GM19372 (cell line): Measurements from ENCODE around the gene PARD3B.

Experiments used
- ATAC-seq: cut with Tn5 transposase; IDR thresholded peaks from one replicate; pipeline ENCODE4 v1.9.1; 2021; ENCODE audit warnings: mild to moderate bottlenecking, low read depth, moderate library complexity; ENCODE audit not compliant: unreplicated experiment

Gene PARD3B

DNA sequence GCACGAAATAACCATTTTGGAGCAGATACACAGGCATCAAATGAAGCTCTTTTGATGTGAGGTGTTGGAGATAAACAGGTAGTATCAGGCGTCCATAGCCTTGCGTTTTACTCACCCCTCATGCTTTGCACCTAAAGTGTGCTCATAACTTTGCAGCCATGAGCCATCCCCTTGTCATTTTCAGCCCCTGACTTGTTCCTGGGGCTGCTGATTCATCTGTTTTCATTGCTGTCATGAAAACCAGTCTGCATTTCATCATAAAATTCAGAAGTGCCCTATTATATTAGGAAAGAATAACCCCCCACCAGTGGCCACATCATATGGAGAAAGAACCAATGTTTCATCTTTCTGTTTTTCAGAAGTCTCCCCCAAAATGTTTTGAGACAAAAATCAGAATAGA lies 807.3 kb downstream of the PARD3B start:
- ATAC-seq: no peak

DNA sequence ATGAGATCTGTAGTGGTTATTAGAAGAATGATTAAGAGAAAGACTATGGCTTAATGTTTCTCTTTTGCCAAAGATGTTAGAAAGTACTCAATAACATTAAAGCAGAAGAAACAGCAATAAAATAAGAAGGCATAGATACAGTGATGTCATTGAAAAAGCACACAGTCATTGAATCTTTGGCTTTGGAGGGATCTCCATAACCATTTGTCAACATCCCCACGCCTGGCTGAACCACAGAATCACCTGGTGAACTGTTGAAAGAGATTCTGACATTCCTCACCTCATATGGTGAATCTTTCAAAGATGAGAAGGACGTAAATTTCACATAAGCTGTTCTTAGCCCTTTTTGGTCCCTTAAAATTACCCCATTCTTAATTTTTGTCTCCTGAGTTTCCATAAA lies 812.5 kb downstream of the PARD3B start:
- ATAC-seq: no peak

DNA sequence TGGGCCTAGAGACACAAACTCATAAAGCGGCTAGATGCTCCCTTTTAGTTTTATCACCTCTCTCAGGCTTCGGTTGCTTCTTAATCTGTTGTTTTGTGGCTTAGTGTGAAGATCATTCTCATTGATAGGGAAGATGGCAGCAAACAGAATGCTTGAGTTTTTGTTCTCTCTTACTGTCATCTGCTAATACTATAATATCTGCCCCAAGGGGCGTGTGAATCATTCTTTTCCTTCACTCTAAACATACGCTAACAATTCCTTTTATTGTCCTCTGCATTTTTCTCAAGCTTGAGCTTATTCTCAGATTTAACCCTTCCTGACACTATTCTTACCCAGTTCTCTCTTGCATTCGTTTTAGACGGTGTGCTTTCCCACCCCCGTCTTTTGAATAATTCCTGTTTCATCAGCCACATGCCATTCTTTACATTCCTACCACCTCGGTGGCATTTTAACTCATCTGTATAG lies 813.1 kb downstream of the PARD3B start:
- no peak for ATAC-seq

DNA sequence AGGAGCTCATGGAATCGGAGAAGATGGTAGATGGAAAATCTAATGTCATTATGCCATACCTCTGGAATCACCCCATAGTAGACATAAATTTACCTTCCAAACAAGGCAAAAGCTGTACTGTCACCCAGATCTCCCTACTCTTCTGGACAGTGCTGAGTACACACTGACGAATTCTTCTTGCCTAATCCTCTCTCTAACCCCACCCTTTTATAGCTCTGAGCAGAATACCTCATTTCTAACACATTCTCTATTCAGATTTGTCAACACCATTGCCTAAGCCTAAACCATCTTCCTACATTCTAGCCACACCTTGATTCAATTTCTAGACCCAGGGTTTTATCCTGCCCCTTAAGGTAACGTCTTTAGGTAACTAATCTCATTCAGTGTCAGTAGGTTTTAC lies 816.0 kb downstream of the PARD3B start:
- no peak for ATAC-seq

DNA sequence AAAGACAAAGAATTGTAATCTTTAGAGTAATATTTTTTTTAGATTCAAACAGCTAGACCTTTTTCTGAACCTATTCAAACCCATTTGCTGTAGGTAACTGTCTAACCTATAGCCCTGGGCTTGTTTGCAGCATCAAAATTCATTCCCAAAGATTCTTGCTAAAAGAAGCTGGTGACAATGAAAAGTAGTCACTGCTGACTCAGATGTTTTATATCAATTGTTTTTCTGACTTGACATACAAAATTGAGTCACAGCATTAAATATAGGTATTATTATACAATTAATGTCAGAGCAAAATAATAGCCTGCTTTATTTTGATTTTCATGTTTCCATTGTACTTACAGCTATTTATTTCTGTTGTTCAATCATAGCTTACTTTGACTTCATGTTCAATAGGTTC lies 816.7 kb downstream of the PARD3B start:
- no peak for ATAC-seq

DNA sequence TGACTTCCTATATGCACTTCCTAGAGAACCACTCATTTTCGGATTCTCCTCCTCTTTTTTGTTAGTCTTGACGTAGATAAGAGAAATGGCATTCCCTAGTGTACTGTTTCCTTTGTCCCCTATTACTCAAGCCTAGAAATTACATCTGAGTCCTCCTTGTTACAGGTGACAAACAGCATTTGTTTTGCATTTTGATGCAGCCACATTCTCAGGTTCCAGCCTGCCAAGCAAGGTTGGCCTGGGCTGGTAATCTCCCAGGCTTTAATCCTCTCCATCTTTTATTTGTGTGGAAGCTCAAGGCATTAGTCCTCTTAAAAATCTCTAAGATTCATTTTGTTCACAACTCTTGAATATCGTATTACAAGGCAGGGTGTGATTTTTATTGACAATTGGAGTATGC lies 819.0 kb downstream of the PARD3B start:
- ATAC-seq: no peak

DNA sequence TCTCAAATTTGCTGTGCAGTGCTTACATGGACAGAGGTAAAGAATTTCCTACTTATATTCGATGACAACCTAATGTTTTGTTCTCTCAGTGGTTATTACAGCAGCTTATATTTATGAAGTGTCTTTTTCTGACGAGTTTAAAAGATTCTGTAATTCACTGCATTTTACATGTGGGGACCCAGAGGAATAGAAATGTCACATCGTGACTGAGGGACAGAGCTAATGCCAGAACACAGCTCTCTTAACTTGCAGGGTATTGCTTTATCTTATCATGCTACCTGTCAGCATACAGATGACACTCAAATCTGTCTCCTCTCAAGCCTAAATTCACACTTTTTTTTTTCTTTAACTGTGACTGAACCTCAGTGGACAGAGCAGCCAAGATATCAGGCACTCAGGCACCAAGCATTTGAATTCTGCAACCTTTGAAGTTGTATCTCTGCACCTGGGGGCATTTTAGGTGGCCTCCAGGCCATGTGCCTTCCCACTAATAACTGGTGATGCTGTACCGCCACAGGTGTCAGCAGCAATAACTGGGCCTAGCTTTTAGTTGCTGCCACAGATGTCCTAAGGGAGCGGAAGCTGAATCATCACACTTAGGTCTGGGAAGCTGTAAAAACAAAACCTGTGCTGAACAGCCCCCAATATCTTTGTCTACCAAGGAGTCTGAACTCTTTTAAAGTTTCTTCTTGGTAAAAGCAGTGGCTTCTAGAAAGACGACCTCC lies 821.2 kb downstream of the PARD3B start:
- ATAC-seq: no peak

DNA sequence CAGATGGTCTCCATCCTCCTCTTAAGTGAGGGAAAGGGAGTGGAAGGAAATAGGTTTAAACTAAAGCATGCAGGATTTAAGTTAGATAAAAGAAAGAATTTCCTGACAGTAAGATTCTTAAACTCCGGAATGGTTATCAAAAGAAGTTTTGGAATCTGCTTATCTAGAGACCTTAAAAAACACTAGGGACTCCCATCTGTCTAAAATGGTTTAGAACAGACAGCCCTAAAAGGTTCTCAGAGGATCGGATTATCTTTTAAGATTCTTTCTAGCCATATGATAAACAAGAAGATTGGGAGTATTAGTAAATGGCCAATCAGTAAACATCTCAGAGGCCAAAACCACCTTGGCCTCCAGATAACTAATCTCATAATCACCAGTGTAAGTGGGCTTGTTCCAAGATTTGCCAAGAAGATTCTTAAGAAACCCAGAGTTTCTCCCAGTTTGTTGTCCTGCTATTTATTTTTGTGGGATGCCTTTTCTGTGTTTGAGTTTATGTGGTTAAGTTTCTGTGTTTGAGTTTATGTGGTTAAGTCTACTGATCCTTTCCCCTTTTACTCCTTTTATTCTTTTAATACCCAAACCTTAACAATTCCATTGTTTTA lies 822.2 kb downstream of the PARD3B start:
- ATAC-seq: no peak

DNA sequence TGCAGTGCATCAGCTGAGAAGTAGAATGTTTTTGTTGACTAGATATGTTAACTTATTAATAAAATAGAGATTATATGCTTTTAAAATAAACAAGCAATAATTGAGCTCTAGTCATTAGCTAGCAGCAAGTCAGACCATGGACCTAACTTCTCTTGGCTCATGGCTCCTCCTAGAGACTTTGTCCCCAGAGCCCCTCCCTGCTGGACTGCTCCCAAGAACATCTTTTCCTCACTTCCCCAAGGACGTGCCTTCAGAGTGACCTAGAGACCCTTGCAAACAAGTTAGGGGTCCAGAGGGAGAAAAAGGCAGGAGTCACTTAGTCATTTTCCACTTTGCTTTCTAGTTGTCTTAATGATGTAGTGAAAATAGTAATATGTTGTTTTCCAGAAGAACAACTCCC lies 824.5 kb downstream of the PARD3B start:
- no peak for ATAC-seq

DNA sequence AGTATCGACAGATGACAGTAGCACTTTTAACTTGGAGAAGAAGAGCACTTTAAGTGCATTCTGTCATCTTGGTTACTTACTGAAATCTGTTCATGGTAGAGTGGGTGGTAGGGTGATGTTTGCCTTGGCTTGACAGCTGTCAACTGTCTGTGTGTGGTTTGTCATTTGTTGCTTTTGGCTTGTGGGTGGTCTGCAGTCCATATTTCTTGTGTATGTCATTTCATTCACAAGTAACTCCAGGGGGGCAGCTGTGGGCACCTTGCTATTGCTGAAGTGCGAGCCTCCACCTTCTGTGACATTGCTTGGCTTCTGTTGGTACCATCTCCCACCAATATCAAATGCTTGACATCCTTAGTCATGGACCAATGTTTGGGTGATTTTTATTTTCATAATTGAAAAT lies 825.5 kb downstream of the PARD3B start:
- no peak for ATAC-seq

DNA sequence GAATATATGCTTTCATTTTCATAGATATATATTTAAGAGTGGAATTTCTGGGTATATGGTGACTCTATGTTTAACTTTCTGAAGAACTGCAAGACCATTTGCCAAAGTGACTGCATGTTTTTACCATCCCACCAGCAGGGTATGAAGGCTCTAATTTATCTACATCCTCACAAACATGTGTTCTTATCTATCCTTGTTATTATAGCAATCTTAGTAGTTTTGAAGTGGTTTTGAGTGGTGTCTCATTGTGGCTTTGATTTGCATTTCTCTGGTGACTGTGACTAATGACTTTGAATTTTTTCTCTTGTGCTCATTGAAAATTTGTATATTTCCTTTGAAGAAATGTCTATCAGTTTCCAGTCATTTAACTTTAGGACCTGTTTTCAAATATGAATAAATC lies 826.9 kb downstream of the PARD3B start:
- ATAC-seq: no peak

DNA sequence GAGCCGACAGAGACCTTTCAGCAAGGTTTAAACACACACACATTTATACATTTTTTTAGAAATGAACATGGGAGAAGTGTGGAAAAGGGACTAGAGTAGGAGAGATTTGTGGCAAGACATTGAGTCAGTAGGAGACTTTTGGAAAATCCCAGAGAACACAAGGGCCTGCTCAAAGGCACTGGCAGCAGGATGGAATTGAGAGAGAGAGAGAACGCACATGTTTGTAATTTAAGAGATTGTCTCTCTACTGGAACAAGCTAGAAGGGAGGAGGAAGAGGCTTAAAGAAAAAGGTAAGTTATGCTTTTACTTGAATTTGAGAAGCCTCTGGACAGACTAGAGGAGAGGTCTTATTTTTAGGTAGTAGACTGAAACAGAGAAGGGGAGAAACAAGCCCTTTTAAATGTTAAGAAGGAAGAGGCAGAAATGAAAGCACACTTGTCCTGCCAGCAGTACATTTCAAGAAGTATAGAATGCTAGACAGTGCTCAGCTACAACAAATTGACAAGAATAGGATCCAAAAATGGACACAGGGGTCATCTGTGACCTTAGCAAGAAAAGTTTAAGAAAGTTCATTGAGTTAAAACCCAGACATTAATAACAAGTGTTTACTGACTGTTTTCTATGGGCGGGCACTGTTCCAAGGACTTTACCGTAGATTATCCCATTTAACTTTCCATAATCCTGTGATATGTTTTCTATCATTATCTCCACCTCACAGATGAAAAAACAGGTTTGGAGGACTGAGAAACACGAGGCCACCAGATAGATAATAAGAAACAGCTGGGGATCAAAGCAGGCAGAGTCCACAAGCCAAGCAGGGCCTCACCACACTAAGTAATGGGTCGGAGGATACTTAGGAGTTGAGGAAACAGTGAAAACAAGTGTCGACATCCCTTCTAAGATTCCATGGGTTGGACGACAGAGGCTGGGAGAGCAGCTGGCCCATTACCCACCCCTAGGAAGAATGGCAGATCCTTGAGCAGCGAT lies 830.5 kb downstream of the PARD3B start:
- ATAC-seq: no peak

DNA sequence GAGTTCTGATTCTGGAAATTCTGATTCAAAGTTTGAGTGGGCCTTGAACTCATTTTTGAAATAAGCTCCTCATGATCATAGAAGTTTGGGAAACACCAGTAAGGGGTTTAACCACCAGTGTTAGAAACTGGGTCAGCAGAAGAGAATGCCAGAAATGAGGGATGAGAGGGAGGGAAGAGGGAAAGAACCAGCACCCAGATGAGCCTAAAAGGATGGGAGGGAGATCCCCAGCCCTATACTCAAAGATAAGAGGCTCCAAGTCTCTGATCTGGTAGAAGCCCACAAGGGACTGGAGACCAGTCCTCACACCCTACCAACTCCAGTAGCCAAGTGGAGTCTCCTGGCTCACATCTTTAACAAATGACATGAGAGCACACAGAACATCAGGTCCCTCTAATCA lies 832.0 kb downstream of the PARD3B start:
- ATAC-seq: no peak

DNA sequence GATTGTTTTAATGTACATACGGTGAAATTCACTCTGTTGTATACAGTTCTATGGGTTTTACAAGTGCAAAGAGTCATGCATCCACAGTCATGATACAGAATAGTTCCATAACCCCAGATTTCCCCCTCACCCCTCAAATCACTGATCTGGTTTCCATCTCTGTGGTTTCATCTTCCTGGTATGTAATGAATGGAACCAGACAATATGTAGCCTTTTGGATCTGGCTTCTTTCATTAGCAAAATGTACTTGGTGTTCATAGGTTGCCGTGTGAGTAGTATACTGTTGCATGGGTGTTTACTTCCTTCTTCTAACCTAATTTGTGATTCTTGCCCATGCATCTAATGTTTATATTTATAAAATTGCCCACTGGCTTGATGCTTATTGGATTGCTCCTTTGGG lies 838.3 kb downstream of the PARD3B start:
- ATAC-seq: no peak

DNA sequence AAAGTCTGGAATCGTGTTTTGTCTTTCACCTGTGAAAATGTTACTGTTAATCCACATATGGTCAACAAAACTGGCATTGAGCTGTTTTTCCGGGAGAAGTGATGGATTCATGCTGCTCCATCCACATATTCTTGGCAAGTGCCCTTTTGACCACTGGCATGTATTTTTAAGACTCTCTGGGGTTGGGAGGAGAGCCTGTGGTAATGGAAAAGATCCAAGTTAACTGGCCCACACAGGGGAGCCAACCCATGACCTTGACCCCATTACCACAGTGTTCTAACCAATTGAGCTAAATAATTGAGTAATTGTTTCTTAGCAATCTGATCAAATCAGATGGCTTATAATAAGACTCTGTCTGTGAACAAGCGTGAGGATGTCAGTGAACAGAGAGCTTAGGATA lies 840.8 kb downstream of the PARD3B start:
- ATAC-seq: no peak

DNA sequence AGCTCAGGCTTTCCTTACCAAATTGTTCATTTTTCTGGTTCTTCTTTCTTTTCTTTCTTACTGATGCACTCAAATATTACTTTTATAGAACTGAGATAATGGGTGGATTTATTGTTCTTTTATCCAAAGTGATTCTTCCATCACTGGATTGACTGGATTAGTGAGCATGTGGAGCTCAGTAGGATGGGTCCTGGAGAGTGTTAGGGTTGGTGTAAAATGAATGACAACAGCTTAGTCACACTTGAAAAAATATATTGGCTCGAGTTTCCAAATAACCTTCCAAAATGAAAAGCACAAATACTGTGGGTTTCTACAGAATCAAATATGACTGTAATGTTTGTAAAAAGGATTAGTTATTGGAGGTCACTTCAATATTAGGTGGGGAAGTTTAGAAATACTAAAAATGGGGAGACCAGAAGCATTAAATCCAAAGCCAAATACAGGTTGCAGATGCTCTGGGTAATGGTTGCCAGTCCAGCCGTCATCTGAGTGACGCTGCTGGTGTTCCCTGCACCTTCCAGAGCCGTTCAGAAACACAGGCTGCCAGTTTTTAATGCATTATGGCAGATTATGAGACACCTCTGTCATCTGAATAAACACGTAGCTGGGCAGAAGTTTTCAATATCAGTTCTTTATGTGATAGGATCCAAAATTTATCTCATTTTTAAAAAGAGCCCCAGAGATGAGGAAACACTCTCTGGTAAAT lies 842.2 kb downstream of the PARD3B start:
- ATAC-seq: no peak

DNA sequence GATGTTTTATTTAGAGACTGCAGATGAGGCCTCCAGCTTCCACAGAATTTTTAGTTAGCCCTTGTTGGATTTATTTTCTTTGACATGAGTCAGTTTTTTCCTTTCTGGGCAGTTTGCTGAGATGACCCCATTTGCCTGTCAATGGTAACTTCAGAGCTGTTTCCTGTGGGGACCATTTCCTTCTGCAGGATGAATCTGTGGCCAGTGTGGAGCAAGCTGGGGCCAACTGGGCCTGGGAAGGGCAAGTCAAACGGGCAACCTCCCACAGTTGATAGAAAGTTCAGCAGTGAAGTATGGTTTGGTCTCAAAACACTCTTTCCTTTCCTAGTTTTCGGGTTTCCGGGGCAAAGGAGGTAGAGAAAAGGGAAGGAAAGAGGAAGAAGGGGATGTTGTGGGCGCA lies 845.6 kb downstream of the PARD3B start:
- no peak for ATAC-seq

DNA sequence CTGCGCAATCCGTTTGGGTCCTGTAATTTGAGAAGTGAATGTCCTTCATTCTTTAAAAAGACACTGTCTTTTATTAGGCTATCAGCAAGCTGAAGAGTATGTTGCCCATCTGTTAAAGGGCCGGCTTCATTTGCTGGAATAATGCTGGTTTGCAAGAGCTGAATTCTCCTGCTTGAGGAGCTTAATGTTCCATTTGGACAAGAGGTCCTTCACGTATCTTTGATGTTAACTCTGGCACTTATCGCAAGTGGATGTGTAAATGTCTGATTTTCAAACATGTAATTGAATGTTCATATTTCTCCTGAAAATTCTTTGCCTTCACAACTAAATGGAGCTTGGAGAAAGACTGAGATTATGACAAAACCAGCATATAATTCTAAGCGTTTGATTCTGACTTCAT lies 856.2 kb downstream of the PARD3B start:
- ATAC-seq: no peak

DNA sequence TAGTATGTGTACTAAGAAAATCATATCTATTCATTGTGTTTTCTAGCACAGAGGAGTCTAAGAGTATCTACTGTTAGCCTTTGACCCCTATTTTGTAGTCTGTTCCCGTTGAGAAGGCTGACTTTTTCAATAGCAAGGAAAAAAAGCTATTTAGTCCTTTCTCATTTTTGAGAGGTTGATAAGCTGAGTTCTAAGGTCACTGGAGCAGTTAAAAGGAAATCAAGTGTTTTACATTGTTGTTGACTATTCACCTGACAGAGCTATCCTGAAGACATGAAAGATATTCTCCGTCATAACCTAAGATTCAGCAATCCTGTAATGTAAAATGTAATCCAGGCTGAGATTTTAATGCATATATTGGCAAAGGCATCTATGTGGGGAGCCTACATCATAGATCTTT lies 856.7 kb downstream of the PARD3B start:
- ATAC-seq: no peak

DNA sequence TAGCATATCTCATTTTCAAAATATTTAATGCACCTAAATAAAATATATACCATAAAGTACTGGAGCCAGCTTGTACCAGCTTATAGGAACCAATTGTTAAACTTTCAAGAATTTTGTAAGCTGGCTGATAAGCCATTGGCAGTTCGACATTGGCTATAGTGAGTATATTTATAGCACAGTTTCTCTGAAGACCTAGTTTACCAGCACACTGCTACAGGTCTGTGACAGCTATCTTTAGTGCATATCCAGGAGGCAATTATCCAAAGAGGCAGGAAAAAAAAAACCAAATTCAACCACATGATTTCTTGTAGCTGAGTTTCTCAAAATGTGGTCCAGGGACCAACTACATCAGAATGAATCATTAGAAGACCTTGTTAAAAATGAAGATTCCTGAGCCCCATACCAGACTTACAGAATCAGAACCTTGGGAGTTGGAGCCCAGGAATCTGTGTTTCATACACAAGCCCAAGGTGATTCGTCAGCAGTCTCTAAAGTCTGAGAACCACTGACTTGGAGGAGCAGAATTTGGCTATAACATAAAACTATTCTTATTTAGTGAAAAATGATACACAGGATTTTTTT lies 858.1 kb downstream of the PARD3B start:
- no peak for ATAC-seq
